Measurements from ENCODE around the gene AIFM1. TPM values are rescaled to one million over a fixed set of nuclear protein-coding genes. Genes with fewer than 3 reads are reported as not detected.

Gene AIFM1
- 14.8 TPM for total RNA-seq

GRCh38 chrX:130165703-130166502 is at the start of gene AIFM1:
Gene AIFM1, minus strand, starts transcription at chrX:130165841. Its CDS starts 185 bp downstream, at chrX:130165656.

GRCh38 chrX:130171446-130172126 is 5.9 kb upstream of the AIFM1 start, which contains the start of gene RAB33A:
Gene RAB33A, plus strand, starts transcription at chrX:130171962. Its CDS starts 101 bp downstream, at chrX:130172063.

GRCh38 chrX:130110379-130111219 is 55.0 kb downstream of the AIFM1 start, which contains the start of gene ELF4:
Gene ELF4, minus strand, starts transcription at chrX:130110497. Its CDS starts 29,167 bp downstream, at chrX:130081330.

Other genes starting within 250 kb of the AIFM1 start
- gene BCORL1, start 183.2 kb downstream of the AIFM1 start, total RNA-seq: 2.8 TPM
- gene ELF4, start 55.3 kb downstream of the AIFM1 start, total RNA-seq: 0.23 TPM
- 22.6 TPM for gene RAB33A, start 6.1 kb upstream of the AIFM1 start, total RNA-seq
- 11.8 TPM for gene ZNF280C, start 103.1 kb upstream of the AIFM1 start, total RNA-seq
- gene SLC25A14, start 174.1 kb upstream of the AIFM1 start, total RNA-seq: 31.6 TPM
- not detected for gene GPR119, start 219.8 kb upstream of the AIFM1 start, total RNA-seq
- 27.9 TPM for gene RBMX2, start 236.1 kb upstream of the AIFM1 start, total RNA-seq

Measured in diencephalon (tissue), 1 donor.